Fibroblast of gingiva (primary cell): ENCODE measurements around the gene HELZ2.
A peak's percentile ranks its signal among the peaks of the same experiment; 100 is the strongest.

Source experiments
- DNase-seq: peaks from one replicate; pipeline ENCODE4 v3.0.0-alpha.2; 2011; ENCODE audit warnings: low read depth

Gene HELZ2

DNA sequence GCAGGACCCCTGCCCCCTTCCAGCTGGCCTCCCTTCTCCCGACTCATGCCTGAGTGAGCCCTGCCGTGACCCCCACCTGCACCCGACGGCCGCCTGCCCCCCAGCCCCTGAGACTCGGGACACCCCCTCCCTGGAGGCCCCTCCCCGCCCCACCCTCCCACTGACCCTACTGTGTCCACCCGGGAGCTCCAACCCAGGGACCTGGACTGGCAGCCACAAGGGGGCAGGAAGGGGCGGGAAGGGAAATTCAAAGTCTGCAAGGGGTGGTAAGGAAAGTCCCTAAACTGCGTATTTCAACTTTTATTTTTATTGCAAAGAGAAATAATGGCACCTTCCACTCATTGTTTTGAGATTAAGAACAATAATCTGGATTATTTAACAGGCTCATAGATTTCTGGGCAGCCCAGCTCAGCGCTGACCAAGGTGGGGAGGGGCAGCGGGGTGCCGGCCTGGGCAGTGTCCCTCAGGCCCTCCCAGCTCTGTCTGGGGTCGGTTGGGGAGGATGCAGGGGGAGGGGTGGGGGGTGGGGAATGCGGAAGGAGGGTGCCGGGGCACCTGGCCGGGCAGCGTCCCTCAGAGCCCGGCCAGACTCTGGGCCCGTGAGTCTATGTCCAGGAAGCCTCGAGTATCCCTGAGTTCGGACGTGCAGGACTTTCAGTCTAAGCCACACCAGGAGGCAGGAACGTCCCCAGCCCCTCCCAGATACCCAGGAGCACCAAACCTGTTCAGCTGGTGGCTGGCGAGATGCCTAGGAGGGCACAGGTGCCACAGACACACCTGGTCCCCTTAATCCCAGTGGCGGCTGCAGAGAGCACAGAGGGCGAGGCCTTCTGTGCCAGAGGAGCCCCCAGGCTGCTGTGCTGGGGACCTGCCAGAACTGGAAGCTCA, 35.6 kb downstream of the HELZ2 start:
- no peak for DNase-seq

DNA sequence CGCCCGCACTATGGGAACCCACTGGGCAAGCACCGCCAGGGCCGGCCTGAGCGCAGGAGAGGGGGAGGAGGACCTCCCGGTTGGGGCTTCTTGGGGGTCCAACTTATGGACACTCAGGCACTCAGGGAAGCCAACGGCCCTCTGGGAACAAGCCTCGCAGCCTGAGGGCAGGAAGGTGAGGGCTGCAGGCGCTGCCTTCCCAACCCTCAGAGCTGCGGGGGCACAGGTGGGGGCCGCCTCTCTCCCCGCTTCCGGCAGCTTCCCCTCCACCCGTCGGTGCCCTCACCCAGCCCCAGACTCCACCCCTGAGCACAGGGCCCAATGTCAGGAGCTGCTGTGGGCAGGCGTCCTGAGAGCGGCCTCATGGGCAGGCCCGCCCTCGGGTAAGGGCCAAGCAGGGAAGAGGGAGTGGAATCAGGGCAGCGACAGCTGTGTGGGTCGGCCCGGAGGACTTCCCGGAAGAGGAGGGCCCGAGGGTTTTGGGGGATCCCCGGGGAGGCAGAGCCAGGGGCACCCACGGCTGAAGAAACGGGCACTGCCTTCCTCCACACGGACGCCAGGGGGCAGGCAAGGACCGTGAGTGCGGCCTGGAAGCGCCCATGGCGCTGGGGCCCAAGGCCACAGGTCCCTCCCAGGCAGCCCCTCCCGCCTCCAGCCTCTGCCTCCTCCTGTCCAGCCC, 36.4 kb downstream of the HELZ2 start:
- DNase-seq: peak; percentile 96

DNA sequence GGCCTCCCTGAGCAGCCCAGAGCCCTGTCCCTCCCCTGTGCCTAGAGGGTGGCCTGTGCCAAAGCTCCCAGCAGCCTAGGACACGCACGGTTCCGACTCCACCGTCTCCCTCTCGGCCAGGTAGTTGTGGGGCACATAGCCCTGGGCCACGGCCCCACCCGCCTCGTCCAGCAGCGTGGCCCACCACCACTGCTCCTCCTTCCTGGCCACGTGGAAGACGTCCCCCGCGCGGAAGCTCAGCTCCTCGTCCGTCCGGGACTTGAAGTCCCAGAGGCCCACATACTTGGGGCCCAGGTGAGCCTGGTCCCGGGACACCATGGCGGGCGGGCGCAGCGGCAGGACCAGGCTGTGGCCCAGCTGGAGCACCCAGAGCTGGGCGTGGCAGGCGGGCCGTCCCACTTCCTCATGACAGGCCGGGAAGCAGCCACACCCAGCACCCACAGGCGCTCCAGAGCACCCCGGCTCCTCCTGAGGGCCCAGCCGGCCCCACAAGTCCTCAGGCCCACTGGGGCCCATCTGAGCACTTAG, 37.0 kb downstream of the HELZ2 start, which contains the start of gene PTK6:
Gene PTK6, minus strand, starts transcription at position 380 of the 528 bp plus-strand sequence. Its CDS starts 62 bp downstream, at position 318.
- DNase-seq: no peak

DNA sequence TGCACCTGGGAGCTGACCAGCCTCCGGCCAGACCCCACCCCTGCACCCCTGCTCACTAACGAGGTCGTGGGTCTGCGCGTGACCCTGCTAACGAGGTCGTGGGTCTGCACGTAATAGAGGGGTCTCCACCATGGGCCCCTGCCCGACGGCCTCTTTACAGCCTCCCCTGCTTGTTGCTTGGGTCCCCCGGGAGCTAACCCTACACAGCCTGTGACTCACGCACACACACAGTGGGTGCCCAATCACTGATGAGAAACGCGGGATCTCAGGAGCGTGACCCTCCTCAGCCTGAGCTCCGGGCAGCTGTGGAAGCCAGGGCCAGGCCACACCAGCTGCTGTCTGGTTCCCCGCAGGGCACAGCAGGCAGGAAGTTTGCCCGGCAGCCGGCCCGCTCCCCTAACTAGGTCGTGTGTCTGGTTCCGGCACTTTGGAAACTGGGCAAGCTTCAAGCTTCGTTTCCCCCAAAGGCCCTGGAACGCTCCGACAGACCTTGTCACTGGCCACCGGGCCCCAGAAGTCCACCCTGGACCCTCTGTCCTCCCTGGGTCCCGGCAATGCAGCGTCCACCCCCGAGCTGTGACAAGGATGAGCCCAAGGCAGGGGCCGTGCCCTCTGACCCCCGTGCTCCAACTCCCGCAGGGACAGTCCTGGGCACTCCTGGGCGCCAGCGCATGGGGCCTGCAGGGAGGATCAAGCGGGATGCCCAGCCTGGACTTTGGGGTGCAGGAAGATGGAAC, 37.6 kb downstream of the HELZ2 start:
- DNase-seq: peak; percentile 55

DNA sequence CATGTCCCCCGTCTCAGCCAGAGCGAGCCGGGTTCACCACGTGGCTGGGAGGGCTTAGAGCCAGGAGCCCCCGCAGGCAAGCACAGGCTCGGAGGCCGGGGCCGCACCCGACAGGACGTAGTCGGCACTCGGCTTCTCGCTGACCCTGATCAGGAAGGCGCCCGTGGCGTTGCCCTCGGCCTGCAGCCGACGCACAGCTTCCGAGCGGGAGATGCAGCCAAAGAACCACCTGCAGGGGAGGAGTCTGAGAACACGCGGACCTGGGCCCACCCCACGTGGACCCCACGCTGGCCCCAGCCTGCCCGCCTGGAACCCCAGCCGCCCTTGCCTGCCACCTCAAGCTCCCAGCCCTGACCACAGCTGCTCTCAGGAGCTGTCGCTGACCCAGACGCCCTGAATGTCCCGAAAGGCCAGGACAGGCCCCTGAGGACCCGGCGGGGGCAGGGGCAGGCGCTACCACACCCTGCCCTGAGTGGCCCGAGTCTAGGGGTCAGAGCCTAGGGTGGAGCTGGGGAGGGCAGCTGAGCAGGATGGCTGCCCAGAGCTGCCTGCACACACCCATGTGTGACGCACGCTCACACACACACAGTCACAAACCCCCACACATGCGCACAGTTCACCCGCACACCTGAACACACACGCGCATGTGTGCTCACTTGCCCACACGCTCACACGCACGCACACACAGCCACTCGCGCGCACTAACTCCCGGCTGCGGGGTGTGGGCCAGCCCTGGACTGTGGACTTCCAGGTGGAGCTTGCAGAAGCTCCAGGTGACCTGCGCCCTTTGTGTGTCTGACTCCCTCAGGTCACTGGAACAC, 39.0 kb downstream of the HELZ2 start:
- peak; percentile 21 for DNase-seq

DNA sequence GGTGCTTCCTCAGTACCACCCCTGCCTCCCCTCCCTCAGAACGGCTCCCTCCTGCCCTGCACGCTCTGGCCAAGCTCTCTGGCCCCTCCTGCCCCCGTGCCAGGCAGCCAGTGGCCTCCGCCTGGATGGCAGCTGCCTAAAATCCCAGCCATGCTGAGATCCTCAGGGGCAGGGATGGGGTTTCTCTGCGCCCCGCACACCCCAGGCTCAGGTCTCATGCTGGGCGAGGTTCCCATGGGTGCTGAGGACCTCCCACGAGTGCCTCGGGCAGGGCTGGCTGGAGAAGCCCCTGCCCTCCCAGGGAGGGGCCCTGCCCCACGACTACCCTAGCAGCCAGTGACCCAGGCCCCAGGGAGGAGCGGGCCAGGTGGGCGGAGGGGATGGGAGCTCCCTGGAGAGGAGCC, 39.6 kb downstream of the HELZ2 start:
- DNase-seq: no peak

DNA sequence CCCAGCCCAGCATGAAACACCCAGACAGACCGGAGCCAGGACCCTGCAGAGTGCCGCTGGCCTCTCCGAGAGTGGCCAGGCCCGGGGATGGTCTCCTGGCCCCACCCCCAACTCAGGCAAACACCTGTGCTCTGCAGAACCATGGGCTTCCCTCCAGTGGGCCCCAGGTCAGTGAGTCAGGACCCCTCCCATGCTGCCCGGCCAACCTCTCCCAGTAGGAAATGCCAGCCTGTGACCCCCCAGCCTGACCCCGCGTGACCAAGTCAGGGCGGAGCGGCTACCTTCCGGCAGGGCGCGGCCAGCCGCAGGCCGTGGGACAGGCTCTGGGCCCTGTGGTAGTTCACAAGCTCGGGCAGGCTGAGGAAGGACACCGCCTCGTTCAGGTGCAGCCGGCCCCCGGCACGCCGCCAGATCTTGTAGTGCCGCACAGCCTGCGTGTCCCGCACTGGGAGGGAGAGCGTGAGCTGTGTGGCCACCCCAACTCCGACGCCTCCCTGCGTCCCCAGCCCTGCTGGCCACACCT, 40.1 kb downstream of the HELZ2 start:
- no peak for DNase-seq

DNA sequence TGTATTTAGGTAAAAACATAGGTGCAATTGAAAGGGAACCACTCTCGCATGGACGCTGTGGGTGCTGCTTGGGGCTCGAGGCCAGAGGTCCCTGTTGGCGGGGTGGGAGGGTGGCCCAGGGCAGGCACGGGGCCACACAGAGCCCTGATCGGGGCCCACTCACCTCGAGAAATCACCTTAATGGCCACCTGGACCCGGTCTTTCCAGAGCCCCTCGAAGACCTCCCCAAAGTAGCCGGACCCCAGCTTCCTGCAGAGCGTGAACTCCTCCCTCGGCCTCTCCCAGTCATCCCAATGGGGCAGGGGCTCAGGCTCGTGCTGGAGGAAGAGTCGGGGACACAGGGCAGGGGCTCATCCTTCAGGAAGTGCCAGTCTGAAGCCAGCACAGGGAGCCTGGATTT, 40.7 kb downstream of the HELZ2 start:
- DNase-seq: no peak

DNA sequence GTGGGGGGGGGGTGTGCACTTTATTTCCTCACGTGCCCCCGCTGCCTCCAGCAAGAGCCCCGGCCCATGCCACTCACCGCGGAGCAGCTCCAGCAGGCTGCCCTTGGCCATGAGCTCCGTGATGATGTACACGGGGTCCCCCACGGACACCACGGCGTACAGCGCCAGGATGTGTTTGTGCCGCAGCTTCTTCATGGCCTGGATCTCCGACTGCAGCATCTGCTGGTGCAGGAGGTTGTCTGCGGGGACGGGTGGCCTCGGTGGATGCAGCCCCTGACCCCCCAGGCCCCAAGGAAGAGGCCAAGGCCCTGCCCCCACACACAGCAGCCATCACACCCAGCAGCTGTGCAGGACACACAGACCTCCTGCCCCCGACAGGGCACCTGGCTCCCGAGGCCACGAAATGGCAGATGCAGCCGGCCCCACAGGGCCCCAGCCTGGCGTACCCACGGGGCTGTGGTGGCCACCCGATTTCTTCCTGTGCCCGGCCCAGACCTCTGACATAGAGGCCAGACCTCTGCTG, 41.5 kb downstream of the HELZ2 start:
- DNase-seq: no peak

DNA sequence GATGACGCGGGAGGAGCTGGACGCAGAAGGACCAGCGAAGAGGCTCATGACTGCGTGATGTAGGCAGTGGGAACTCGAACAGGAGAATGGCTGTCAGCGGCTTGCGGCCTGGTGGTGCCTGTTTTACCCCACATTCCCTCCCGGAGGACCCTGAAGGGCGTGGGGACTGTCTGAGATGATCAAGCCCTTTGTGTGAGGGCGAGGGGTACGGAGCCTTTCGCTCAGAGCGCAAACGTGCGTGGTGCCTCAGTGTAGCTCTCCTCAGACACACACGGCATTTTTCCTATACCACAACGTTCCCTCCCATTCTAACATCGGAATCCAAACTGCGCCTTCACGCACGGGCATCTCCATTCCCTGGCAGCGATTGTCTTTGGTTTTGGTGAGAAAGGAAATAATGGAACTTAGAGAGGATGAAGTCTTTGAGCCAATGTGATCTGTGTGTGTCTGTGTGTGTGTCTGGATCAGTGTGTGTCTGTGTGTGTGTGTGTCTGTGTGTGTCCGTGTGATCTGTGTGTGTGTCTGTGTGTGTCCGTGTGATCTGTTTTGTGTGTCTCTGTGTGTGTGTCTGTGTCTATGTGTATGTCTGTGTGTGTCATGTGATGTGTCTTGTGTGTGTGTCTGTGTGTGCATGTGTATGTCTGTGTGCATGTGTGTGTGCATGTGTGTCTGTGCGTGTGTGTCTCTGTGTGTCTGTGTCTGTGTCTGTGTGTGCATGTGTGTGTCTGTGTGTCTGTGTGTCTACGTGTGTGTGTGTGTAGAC, 42.2 kb downstream of the HELZ2 start:
- no peak for DNase-seq

DNA sequence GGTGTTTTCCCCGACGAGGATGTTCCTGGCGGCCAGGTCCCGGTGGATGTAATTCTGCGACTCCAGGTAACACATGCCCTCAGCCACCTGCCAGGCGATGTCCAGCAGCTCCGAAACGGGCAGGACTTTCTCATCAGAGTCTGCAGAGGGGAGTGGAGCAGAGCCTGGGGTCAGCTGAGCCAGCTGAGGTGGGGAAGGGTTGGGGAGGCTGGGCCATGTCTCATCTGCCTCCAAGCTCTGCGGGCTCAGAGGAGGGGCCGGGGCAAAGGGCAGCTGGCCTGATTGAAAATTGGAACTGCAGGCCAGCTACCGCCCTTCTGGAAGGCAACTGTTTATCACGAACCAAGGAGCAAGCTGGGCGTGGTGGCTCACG, 43.3 kb downstream of the HELZ2 start:
- no peak for DNase-seq

DNA sequence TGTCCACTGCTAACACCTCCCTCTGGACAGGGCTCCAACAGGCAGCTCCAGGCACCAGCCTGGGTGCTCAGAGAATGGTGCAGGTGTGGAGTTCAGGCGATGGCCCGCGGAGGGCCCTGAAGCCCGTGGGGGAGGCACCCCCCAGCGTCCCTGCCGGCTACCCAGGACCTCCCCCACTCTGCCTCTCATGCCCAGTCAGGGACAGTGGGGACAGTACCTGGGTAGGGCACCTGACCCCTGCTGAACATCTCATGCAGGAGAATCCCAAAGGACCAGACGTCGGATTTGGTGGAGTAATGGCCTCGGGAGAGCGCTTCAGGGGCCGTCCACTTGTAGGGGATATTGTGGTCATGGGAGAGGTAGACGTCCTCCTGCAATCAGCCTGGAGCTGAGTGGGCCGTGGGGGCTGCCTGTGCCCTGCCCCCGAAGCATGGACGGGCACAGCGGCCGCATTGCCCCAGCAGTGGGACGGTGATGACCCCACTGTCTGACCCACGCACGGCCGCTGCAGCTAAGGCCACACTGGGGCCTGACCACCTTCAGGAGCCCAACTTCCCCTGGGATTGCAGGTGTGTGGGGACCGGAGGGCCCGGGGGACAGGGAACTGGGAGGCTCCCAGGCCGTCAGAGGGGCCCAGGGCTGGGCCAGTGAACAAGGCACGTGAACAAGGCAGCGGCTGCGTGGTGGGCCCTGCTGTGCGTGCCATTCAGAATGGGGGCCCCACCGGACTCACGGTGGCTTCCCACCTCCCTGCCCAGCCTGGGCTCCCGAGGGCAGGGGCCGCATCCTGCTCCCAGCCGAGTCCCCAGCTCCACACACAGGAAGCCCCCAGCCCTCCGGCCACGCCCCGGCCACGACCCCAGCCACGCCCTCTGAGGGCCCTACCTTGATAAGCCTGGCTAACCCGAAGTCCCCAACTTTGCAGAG, 43.9 kb downstream of the HELZ2 start:
- no peak for DNase-seq

DNA sequence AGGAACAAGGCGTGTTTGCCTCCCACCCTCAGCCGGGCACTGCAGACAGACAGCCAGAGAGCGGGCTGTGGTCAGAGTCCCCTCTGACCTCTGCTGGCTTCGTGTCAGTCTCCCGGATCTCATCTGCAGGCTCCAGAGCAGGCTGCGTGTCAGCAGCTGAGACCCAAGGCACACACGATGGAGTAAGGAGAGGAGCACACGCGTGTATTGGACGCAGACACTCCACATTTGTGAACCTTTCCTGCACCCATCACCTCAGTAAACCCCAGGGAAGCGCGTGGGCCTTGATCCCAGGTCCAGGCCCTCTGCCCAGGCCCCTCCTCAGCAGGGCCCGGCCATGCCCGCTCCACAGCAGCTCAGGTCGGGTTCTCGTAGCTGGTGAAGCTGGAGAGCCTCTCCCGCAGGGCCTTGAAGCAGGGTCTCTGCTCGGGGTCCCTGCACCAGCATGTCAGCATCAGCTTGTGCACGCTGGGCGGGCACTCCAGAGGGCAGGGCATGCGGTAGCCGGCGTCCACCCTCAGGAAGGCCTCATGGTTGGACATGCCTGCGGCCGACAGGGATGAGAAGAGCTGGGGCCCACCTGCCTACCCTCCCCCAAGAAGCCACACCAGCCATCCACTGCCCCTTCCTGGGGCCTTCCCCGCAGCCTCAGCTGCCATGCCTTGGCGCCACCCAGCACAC, 44.7 kb downstream of the HELZ2 start:
- DNase-seq: no peak

DNA sequence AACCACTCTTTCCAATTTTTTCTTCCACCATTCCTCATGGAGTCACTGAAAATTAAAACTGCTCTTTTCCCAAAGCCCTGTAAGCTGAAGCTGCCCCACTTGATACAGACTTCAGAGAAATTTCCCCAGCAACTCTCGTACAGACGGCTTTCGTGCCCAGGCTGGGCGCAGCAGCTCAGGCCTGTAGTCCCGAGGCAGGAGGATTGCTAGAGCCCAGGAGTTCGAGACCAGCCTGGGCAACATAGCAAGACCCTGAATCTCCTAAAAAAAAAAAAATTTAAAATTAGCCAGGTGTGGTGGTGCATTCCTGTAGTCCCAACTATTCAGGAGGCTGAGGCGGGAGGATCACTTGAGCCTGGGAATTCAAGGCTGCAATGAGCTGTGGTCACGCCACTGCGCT, 46.9 kb downstream of the HELZ2 start:
- DNase-seq: no peak

DNA sequence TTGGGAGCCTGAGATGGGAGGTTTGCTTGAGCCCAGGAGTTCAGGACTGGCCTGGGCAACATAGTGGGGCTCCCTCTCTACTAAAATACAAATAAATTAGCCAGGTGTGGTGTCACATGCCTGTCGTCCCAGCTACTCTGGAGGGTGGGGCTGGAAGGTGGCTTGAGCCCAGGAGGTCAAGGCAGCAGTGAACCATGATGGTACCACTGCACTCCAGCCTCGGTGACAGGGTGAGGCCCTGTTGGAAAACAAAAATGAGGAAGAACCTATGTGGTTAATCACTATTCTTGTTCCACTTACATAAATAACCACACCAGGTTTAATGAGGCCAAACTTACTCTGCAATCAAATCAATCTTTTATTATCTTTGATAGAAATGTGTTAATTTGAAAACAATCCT, 48.1 kb downstream of the HELZ2 start:
- DNase-seq: no peak

DNA sequence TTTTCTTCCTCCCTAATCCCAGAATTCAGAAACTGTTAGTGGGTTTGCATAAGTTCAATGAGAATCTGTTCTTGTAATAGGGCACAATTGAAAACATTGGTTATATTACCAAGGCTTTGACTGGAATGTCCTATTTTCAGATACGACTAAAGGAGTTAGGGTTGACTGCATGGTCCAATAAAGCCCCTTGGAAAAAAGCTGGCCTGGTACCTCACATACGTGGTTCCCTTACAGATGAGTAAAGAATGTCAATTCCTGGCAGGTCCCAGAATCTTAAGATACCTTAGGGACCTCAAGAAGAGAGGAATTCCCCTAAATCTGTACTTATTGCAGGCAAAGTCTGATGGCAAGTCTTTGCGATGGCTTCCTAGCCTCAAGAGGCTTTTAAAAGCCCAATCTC, 48.9 kb downstream of the HELZ2 start:
- DNase-seq: no peak
